GM23338 (cell line): ENCODE measurements around the gene MLLT6. TPM values are rescaled to one million over a fixed set of nuclear protein-coding genes. Genes with fewer than 3 reads are reported as not detected.

ENCODE experiments used
- ATAC-seq: fragments of 200-7000 bp; cut with Tn5 transposase; 3 replicates; pipeline ENCODE4 v1.9.1; 2020
- DNase-seq: peaks from one replicate; pipeline ENCODE4 v3.0.0-alpha.2; 2015; ENCODE audit warnings: low spot score
- H2AFZ ChIP-seq: fragments of 200-600 bp; sonication (generic); 2 replicates; pipeline ENCODE4 v1.8.0; 2016; ENCODE audit warnings: antibody characterized with exemption, mild to moderate bottlenecking, moderate library complexity
- H3F3A ChIP-seq: fragments of 200-600 bp; sonication (generic); replicated peaks from 2 replicates; pipeline ENCODE4 v1.8.0; 2017; ENCODE audit warnings: antibody characterized with exemption, mixed run types, low read depth
- H3K27ac ChIP-seq: fragments of 200-600 bp; sonication (generic); 2 replicates; pipeline ENCODE4 v1.6.1; 2016; ENCODE audit warnings: low read depth
- H3K27me3 ChIP-seq: fragments of 200-600 bp; sonication (generic); 2 replicates; pipeline ENCODE4 v1.8.0; 2016; ENCODE audit warnings: mild to moderate bottlenecking, mixed run types, moderate library complexity; ENCODE audit not compliant: insufficient read depth
- H3K36me3 ChIP-seq: fragments of 200-600 bp; sonication (generic); 2 replicates; pipeline ENCODE4 v1.8.0; 2016; ENCODE audit warnings: mild to moderate bottlenecking; ENCODE audit not compliant: insufficient read depth
- H3K4me1 ChIP-seq: fragments of 200-600 bp; sonication (generic); 2 replicates; pipeline ENCODE4 v1.8.0; 2016; ENCODE audit warnings: mild to moderate bottlenecking, moderate library complexity; ENCODE audit not compliant: insufficient read depth
- H3K4me2 ChIP-seq: fragments of 200-600 bp; sonication (generic); 2 replicates; pipeline ENCODE4 v1.7.1; 2017; ENCODE audit warnings: mixed run types
- H3K4me3 ChIP-seq: fragments of 200-600 bp; sonication (generic); 2 replicates; pipeline ENCODE4 v1.6.1; 2016; ENCODE audit warnings: mixed run types
- H3K79me2 ChIP-seq: fragments of 200-600 bp; sonication (generic); replicated peaks from 2 replicates; pipeline ENCODE4 v1.8.0; 2017; ENCODE audit warnings: mild to moderate bottlenecking; ENCODE audit not compliant: insufficient read depth
- H3K9me2 ChIP-seq: fragments of 200-600 bp; sonication (generic); 2 replicates; pipeline ENCODE4 v1.8.0; 2017; ENCODE audit not compliant: insufficient read depth
- H4K20me1 ChIP-seq: fragments of 200-600 bp; sonication (generic); replicated peaks from 2 replicates; pipeline ENCODE4 v1.8.0; 2017; ENCODE audit warnings: mild to moderate bottlenecking; ENCODE audit not compliant: insufficient read depth
- H3K27ac Mint-ChIP-seq: 2 replicates; pipeline ENCODE4 v1.8.0; 2020; ENCODE audit warnings: inconsistent platforms, mild to moderate bottlenecking, moderate library complexity, mixed read lengths
- H3K27me3 Mint-ChIP-seq: 3 replicates; pipeline ENCODE4 v1.8.0; 2022; ENCODE audit warnings: low read depth, mild to moderate bottlenecking, moderate library complexity, mixed read lengths, inconsistent platforms; ENCODE audit not compliant: insufficient read depth, poor library complexity
- H3K36me3 Mint-ChIP-seq: 3 replicates; pipeline ENCODE4 v1.8.0; 2021; ENCODE audit warnings: low read depth, mild to moderate bottlenecking, inconsistent platforms, moderate library complexity, mixed read lengths
- H3K4me1 Mint-ChIP-seq: 3 replicates; pipeline ENCODE4 v1.8.0; 2020; ENCODE audit warnings: mild to moderate bottlenecking, inconsistent platforms, mixed read lengths
- H3K4me3 Mint-ChIP-seq: 3 replicates; pipeline ENCODE4 v1.8.0; 2021; ENCODE audit warnings: moderate library complexity, mild to moderate bottlenecking, inconsistent platforms, mixed read lengths
- H3K9me3 Mint-ChIP-seq: 3 replicates; pipeline ENCODE4 v1.8.0; 2020; ENCODE audit warnings: moderate library complexity, mild to moderate bottlenecking, inconsistent platforms, mixed read lengths
- CREB1 ChIP-seq: fragments of 250-450 bp; sonication (Bioruptor Pico); IDR thresholded peaks from 2 replicates; pipeline ENCODE4 v1.5.0; 2020; ENCODE audit warnings: low read depth, mild to moderate bottlenecking, moderate library complexity
- CTCF ChIP-seq, 2 experiments: fragments of 200-600 bp in 1 of 2; sonication (generic) in 1 of 2; conservative IDR thresholded peaks; 2 replicates each; pipeline versions ENCODE4 v1.5.1 to v1.6.1; 2016 to 2017; ENCODE audit warnings: antibody characterized with exemption in 2 of 2, low read depth in 2 of 2, mild to moderate bottlenecking in 2 of 2, moderate library complexity in 1 of 2
- ETS1 ChIP-seq: IDR thresholded peaks from 2 replicates; pipeline ENCODE4 v1.6.1; 2016; ENCODE audit warnings: antibody characterized with exemption
- EZH2 ChIP-seq: fragments of 200-600 bp; sonication (generic); IDR thresholded peaks from one replicate; pipeline ENCODE4 v1.8.0; 2017; ENCODE audit warnings: antibody characterized with exemption, mild to moderate bottlenecking, low read depth; ENCODE audit not compliant: unreplicated experiment
- EZH2phosphoT487 ChIP-seq: fragments of 200-600 bp; sonication (generic); IDR thresholded peaks from one replicate; pipeline ENCODE4 v1.8.1; 2018; ENCODE audit warnings: antibody characterized with exemption; ENCODE audit not compliant: unreplicated experiment
- JUNB ChIP-seq: IDR thresholded peaks from one replicate; pipeline ENCODE4 v1.6.1; 2016; ENCODE audit warnings: antibody characterized with exemption; ENCODE audit not compliant: unreplicated experiment
- POLR2AphosphoS5 ChIP-seq: IDR thresholded peaks from 2 replicates; pipeline ENCODE4 v1.6.1; 2016; ENCODE audit warnings: antibody characterized with exemption, low read depth
- REST ChIP-seq: IDR thresholded peaks from one replicate; pipeline ENCODE4 v1.6.1; 2018; ENCODE audit warnings: antibody characterized with exemption; ENCODE audit not compliant: unreplicated experiment
- STAT1 ChIP-seq: IDR thresholded peaks from one replicate; pipeline ENCODE4 v1.6.1; 2016; ENCODE audit warnings: antibody characterized with exemption; ENCODE audit not compliant: unreplicated experiment
- ZNF114 ChIP-seq: fragments of 250-450 bp; sonication (Bioruptor Pico); IDR thresholded peaks from 2 replicates; pipeline ENCODE4 v1.5.0; 2020; ENCODE audit warnings: mild to moderate bottlenecking, moderate library complexity
- polyA plus RNA-seq: library from polyadenylated mRNA; unstranded; fragments of >200 nt; fragmentation: Nextera tagmentation; extraction: Ambion mirVana; gene quantifications from 2 replicates; pipeline ENCODE4 v1.2.1, GENCODE V29; 2016
- total RNA-seq: library from RNA; depleted of rRNA; stranded (reverse); fragments of >200 nt; shearing (Covaris generic); gene quantifications from 2 replicates; pipeline ENCODE4 v1.2.3, GENCODE V29; 2014

The MLLT6 gene
- total and polyA plus RNA-seq, 2 experiments from 2014 or later, result 2.6 to 2.8 TPM

GRCh38 chr17:38711792-38712571 lies 6.9 kb downstream of the MLLT6 start:
- no peak overlapping the region for H3K4me2 ChIP-seq
- H3K79me2 ChIP-seq, result no peaks in the 10 kb centered on the region
- Mint-ChIP-seq H3K4me3 (no peak overlapping the region; the same call in 2 of the 3 replicates), H3K27me3 (peaks cover 44% of the 10 kb centered on the region), H3K4me1 (peaks cover 83% of the 10 kb centered on the region), H3K27ac (no peak overlapping the region), H3K36me3 (peaks cover 18% of the 10 kb centered on the region), H3K9me3 (no peaks in the 10 kb centered on the region; the same call in none of the 3 replicates)
- H3F3A ChIP-seq, result peaks cover 14% of the 10 kb centered on the region; the same call in 1 of the 2 replicates
- peaks cover 31% of the 10 kb centered on the region for H3K4me1 ChIP-seq
- H3K9me2 ChIP-seq, result no peaks in the 10 kb centered on the region
- DNase-seq, result no peak
- no peak for TF ChIP-seq EZH2phosphoT487
- no peak for TF ChIP-seq STAT1
- TF ChIP-seq CTCF (conservative IDR thresholded peaks at IDR 0.05; ENCODE audit: low read depth in 2 of 2), result no peak
- no peak overlapping the region for H3K27ac ChIP-seq
- no peak for ATAC-seq
- peaks cover 5% of the 10 kb centered on the region; the same call in 1 of the 2 replicates for H4K20me1 ChIP-seq
- no peaks in the 10 kb centered on the region for H3K36me3 ChIP-seq
- peaks cover 42% of the 10 kb centered on the region for H3K27me3 ChIP-seq
- H2AFZ ChIP-seq, result no peak overlapping the region
- H3K4me3 ChIP-seq, result no peak overlapping the region

- no peaks in the 10 kb centered on the region for H3K9me2 ChIP-seq
- ATAC-seq (no peak), DNase-seq (no peak)
- peaks cover 15% of the 10 kb centered on the region for H3K36me3 Mint-ChIP-seq
- H3K4me3 Mint-ChIP-seq, result no peak overlapping the region; the same call in 2 of the 3 replicates
- peaks cover 24% of the 10 kb centered on the region for H3K4me1 ChIP-seq
- H3K27ac Mint-ChIP-seq, result no peak overlapping the region
- no peak overlapping the region for H2AFZ ChIP-seq
- H3F3A ChIP-seq, result peaks cover 10% of the 10 kb centered on the region; the same call in 1 of the 2 replicates
- peaks cover 80% of the 10 kb centered on the region for H3K4me1 Mint-ChIP-seq
- H4K20me1 ChIP-seq, result peaks cover 3% of the 10 kb centered on the region; the same call in 1 of the 2 replicates
- no peaks in the 10 kb centered on the region for H3K79me2 ChIP-seq
- H3K4me2 ChIP-seq, result no peak overlapping the region
- peaks cover 42% of the 10 kb centered on the region for H3K27me3 ChIP-seq
- H3K36me3 ChIP-seq, result no peaks in the 10 kb centered on the region
- peaks cover 38% of the 10 kb centered on the region for H3K27me3 Mint-ChIP-seq
- no peak overlapping the region for H3K27ac ChIP-seq
- no peaks in the 10 kb centered on the region; the same call in 1 of the 3 replicates for H3K9me3 Mint-ChIP-seq
- no peak overlapping the region for H3K4me3 ChIP-seq
- no peak for TF ChIP-seq ETS1
- TF ChIP-seq CTCF (conservative IDR thresholded peaks at IDR 0.05; ENCODE audit: low read depth in 2 of 2), result no peak
- no peak for TF ChIP-seq POLR2AphosphoS5
- no peak for TF ChIP-seq EZH2
- no peak for TF ChIP-seq REST
- no peak for TF ChIP-seq ZNF114
- TF ChIP-seq CREB1 (CRISPR knock-in tag), result no peak
- TF ChIP-seq JUNB, result no peak
These were observed 7.5 kb downstream of the MLLT6 start for GRCh38 chr17:38712593-38712992.
